MV-4-11 (cell line): ENCODE results near the gene SYCP2L.
"Not testable (repeated sequence)": the region's sequence is repeated elsewhere in the genome, so short reads cannot be mapped to it uniquely, and the experiment has no call there.

Experiments used
- DNase-seq: peaks from one replicate; lab custom pipeline; 2025; lab: John Stamatoyannopoulos, UW

SYCP2L gene

DNA sequence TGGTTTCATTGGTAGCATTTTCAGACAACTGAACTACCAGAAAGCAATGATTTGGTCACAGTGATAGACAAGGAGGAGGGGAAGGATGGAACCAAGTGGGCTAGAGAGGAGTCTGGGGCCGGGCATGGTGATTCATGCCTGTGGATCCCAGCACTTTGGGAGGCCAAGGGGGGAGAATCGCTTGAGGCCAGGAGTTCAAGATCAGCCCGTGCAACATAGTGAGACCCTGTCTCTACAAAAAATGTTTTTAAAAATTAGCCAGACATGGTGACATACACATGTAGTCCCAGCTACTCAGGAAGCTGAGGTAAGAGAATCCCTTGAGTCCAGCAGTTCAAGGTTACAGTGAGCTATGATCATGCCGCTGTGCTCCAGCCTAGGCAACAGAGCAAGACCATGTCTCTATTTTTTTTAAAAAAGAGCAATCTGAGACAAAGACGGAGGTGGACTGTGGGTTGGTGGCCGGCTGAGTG, 70.6 kb downstream of the SYCP2L start:
- no peak for DNase-seq

DNA sequence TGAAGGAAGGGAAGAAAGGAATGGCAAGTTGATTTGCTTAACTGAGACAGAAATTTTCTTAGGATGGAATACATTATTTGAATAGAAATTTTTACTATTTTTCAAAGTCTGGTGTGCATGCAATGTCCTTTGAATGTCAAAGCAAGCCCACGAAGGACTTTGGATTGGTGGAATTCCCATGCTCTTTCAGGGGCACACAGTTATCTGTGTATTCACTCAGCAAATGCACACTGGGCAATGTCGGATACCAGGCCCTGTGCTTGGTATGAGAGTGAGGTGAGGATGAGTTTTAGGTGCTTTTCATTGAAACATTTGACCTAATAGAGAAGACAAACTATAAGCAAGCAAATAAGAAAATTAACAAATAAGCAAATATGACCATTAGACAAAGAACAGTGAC, 73.3 kb downstream of the SYCP2L start:
- no peak for DNase-seq

DNA sequence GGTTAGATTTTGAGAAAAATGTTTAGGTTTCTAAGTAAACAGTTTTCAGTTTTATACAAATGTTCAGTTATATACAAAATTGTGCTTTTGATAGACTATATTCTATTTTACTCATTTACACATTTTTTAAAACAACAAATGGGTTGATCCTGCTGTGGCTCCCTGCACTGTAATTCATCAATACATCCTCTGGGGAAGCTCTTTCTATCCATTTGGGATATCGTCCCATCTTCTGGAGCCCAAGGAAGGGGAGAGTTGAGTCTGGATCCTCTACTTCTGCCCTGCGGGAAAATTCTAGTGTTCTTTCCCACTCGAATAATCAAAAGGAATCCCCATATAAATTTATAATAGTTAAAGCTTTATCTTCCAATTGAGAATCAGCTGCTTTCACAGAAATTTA, 75.0 kb downstream of the SYCP2L start:
- DNase-seq: no peak

DNA sequence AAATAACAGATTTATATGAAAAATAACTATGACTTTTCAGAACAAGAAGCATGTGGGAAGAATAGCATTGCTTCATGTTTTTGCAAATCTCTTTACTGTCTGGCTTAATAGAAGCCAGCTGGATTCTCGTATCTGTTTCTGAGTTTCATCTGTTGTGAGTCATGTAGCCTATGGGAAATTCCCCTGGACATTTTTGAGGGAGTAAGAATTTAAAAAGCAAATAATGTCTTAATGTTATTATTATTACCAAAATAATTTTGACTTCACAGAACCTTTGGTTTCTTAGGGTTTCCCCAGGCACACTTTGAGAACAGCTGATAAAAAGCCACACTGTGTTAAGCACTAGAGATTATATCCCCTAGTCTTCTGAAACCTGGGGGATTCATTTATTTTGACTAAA, 75.8 kb downstream of the SYCP2L start:
- no peak for DNase-seq

DNA sequence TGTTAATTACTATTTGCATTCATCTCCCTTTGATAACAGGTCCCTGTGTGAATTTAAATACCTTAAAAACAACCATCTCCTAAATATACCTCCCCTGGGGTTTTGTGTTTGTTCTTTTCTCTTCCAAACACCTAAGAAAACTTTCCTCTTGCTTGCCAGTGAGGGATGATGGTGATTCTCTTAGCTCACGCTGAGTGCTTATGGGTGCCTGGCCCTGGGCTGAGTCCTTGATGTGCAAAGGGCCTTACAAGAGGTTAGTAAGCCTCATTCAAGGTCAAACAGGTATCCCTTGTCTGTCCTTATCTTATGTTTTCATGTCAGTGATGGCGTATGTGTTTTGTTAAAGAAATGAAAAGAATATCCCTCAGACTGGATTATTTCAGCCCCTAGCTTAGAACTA, 76.3 kb downstream of the SYCP2L start:
- no peak for DNase-seq

DNA sequence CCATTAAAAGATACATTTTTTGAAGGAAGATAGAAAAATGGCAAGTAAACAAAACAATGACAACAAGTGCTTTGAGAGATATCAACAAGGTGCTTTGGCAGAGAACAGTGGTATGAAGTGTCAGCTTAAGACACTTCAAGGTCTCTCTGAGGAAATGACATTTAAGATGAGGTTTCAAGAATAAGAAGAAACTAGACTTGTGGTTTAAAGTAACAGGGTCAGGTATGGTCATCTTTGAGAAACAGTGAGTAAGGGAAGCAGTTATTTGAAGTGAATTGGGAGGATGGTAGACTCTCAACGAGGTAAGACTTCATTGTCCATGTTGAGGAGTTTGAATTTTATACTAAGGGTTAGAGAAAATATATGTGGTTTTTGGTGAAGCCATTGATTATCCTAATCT, 77.8 kb downstream of the SYCP2L start:
- DNase-seq: no peak

DNA sequence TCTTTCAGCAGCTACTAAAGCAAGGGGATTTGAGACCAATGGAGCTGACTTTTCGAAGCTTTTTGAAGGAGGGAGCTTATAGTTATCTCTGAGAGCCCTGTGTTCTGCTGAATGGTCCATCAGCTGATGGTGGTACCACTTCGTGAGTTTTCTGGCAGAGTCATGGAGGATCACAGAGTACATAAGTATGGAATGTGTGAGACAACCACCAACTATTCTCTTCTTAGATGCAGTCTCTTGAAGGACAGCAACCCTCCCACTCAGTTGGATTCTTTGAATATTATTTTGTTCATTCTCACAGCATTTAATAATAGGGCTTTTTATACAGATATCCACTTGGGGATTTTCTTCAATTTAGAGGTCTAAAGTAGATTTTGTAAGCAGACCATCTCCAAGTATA, 81.9 kb downstream of the SYCP2L start:
- DNase-seq: no peak

DNA sequence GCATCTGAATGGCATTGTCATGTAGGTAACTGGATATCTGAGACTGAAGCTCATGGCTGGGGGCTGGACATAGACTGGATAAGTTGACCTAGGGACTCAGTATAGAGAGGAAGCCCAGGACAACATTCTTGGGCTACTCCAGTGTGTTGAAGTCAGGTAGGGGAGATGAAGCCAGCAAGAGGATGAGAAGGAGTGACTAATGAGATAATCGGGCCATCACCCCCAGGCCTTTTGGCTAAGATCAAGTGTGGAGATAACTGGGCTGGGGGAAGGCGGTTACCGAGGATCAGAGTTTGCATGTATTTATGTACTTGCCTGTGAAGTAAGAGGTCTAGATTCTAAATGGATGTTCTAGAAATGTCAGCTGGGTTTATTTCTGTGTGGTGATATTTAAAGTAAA, 83.9 kb downstream of the SYCP2L start:
- DNase-seq: no peak

DNA sequence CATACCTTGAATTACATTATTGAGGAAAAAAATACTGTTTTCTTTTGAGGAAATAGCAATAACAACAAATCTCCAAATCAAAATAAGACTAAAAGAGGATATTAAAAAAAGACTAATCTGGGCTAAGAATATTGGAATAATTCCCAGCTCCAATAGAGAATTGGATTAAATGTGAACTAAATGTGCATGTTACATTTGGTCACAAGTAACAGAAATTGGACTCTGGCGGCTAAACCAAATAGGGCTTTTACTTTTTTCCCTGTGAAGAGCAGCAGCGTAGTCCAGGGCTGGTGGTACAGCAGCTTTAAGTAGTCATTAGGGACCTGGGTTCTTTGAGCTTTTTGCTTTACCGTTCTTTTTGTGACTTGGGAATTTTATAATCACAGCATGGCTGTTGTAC, 85.3 kb downstream of the SYCP2L start:
- no peak for DNase-seq

DNA sequence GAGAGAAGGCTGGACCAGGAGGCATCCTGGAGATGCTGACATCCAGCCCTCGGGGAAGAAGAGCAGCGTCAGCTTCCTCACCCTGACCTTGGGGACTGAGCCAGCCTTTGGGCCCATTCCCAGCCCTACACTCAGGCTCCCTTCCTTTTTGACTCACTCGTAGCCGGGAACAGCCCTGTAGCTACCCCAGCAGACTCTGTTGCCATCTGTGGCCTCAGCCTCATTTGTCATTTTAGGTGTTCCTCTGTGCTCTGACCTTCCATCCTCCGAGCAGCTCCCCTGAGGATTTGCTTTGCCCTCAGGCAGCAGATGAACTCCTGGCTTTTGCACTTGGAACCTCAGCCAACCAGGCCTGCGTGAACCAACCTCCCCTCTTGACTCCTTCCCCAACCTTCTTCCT, 89.7 kb downstream of the SYCP2L start:
- no peak for DNase-seq

DNA sequence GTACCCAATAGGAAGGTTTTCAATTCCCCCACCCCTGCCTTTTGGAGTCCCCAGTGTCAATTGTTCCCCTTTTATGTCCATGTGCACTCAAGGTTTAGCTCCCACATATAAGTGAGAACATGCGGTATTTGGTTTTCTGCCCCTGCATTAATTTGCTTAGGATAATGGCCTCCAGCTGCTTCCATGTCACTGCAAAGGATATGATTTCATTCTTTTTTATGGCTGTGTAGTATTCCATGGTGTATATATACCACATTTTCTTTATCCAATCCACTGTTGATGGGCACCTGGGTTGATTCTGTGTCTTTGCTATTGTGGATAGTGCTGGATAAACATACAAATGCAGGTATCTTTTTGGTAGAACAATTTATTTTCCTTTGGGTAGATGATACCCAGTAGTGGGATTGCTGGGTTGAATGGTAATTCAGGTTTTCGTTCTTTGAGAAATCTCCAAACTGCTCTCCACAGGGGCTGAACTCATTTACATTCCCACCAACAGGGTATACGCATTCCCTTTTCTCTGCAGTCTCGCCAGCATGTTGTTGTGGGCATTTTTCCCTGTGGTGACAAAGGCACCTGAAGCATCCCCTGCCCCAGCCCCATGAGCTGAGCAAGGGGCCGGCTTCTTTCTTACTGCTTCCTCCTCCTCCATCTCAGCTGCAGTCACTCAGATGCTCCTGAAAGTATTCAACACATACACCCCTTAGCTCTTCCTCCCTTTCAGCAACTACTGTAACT, 90.5 kb downstream of the SYCP2L start:
- no peak for DNase-seq

DNA sequence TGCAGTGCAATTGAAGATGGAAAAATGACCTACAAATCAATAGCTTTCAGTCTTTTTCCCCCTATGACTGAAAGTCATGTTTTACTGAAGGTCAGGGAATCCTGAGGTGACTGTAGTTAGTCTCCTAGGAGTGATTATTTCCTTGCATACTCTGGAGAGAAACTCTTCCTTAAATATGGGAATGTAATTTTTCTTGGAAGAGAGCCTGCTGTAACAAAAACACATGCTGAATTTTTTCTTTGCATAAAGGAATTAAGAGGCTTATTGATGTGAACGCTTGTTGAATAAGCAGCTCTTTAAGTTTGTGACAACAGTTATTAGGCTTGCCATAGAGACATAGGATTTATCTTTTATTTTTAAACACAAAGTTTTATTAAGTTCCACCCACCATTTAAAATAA, 92.8 kb downstream of the SYCP2L start:
- no peak for DNase-seq

DNA sequence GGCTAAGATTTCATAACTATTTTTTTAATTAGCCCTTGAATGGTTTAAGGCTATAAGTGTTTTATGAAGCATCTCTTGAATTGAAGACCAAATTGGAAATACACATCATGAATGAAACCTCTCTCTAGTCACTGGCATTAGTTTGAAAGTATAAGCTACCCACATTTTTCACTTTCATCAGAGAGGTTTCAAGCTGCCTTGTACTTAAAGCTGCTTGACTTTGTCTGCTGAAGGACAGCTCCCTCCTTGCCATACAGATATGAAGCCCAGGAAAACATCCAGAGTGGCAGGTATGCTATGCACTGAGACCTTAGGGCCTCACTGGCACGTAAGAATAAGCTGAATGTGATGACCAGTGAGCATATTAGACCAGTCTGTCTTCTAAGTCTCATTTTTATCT, 94.6 kb downstream of the SYCP2L start:
- no peak for DNase-seq

DNA sequence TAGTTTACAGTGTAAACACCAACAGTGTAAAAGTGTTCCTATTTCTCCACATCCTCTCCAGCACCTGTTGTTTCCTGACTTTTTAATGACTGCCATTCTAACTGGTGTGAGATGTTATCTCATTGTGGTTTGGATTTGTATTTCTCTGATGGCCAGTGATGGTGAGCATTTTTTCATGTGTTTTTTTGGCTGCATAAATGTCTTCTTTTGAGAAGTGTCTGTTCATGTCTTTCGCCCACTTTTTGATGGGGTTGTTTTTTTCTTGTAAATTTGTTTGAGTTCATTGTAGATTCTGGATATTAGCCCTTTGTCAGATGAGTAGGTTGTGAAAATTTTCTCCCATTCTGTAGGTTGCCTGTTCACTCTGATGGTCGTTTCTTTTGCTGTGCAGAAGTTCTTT, 98.1 kb downstream of the SYCP2L start:
- not testable (repeated sequence) for DNase-seq

DNA sequence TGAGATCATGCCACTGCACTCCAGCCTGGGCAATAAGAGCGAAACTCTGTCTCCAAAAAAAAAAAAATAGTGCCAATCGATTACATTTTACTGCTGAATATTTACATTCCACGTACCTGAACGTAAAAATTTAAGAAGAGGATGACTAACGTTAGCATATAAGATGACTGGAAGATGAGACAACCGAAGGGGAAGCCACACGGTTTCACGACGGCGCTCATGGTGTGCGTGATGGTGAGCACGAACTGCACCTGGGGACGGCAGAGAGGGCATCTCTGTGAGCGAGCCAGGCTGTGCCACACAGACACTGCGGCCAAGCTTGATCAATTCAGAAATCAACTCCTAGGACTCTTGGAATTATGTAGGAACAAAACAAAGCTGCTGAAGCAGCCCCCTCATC, 102.7 kb downstream of the SYCP2L start:
- no peak for DNase-seq

DNA sequence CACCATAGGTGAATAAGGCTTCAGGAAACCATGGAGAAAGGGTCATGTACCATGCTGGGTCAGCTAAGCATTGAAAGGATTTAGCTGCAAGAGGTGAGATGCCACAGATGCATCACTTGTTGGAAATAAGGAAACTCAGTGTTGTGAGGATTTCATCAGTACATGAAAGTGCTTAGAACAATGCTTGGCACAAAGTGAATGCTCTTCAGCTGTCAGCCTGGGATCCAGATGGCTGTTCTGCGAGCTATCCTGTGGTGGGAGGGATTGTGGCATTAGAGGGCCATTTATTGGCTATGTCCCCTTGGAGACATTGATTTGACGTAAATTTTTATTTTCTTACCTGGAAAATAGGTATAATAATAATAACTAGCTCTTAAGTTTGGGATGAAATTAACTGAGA, 104.3 kb downstream of the SYCP2L start:
- no peak for DNase-seq

DNA sequence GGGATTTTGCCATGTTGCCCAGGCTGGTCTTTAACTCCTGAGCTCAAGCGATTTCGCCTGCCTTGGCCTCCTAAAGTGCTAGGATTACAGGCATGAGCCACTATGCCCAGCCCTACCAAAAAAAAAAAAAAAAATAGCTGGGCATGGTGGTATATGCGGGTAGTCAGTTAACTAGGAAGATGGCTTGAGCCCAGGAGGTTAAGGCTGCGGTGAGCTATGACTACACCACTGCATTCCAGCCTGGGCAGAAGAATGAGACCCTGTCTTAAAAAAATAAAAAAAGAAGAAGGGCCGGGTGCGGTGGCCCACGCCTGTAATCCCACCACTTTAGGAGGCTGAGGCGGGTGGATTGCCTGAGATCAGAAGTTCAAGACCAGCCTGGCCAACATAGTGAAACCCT, 107.0 kb downstream of the SYCP2L start:
- no peak for DNase-seq

DNA sequence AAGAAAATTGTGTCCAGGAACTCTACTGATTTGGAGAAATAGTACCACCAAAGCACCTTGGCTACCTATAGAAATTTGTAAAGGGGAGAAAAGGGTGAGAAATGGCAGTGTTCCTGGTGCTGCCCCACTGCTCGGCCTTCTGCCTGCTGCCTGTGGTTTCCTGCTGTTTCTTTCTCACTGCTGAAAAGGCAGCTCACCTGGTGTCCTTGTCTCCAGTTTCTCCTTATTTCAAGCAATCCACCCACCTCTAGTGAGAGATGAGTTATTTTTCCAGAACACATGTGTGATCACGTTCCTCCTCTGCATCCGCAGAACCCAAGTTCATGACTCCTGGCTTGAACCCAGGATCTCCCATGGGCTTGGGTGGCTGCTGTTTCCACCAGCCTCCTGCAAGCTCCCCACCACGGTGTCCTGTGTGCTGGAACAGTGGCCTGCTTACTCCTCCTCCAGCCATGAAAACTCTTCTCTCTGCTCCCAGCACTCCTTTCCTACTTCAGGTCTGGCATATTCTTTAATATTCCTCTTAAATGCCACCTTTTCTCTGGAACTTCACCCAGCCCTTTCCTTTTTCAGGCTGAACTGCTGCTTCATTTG, 108.4 kb downstream of the SYCP2L start:
- no peak for DNase-seq

DNA sequence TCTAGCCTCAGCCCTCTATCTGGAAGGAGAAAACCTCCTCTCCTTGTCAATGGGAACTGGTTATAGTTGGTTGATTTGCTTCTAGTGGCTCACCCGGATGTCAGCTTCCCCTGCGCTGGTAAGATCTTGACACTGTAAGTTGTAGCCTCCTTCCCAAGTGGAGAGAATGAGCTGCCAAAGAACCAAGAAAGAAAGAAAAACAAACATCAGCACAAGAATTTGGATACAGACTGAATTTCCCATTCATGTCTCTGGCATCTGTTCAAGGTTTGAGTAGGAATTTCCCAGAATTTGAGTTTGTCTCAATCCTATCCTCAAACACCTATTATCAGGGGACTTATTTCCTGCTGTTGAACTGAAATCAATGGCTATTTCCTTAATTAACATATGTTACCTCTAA, 113.1 kb downstream of the SYCP2L start:
- no peak for DNase-seq

DNA sequence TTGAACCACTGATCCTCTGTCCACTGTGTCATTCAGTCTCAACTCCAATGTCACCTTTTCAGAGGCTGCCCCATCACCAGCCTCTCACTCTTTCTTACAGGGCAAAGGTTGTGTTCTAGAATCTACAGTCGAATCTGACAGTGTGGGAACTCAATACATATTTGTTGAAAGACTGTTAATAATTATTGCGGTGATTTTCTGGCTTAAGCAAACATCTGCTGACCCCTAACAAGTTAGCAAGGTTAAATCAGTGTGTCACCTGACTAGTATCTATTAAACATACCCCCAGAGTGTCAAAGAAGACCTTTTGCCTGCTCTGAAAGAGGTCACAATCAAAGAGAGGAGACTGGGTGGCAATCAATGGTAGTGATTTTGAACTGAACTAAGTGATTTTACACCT, 115.3 kb downstream of the SYCP2L start:
- DNase-seq: no peak

DNA sequence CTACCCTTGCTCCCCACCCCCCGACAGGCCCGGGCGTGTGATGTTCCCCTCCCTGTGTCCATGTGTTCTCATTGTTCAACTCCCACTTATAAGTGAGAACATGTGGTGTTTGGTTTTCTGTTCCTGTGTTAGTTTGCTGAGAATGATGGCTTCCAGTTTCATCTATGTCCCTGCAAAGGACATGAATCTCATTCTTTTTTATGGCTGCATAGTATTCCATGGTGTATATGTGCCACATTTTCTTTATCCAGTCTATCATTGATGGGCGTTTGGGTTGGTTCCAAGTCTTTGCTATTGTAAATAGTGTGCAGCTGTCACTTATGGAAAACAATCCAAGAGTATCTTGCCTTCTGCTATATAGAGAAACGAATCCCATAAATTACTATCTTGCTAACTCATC, 116.4 kb downstream of the SYCP2L start:
- DNase-seq: not testable (repeated sequence)

DNA sequence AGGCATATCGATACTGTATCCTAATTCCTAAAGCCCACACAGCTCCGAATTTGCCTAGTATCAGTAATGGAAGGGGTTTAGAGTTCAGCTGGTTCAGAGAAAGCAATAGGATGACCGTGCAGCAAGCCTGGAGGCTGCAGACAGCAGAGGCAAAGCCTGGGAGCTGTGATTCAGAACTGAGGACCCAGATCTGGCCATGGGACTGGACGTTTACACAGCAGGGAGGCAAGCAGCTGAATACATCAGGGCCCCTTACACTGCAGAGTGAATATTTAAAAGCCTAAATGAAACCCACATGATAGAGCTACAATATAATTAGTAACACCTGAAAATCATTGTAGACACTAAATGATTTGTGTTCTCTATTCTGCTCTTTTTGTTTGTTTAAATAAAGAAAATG, 119.2 kb downstream of the SYCP2L start:
- no peak for DNase-seq

DNA sequence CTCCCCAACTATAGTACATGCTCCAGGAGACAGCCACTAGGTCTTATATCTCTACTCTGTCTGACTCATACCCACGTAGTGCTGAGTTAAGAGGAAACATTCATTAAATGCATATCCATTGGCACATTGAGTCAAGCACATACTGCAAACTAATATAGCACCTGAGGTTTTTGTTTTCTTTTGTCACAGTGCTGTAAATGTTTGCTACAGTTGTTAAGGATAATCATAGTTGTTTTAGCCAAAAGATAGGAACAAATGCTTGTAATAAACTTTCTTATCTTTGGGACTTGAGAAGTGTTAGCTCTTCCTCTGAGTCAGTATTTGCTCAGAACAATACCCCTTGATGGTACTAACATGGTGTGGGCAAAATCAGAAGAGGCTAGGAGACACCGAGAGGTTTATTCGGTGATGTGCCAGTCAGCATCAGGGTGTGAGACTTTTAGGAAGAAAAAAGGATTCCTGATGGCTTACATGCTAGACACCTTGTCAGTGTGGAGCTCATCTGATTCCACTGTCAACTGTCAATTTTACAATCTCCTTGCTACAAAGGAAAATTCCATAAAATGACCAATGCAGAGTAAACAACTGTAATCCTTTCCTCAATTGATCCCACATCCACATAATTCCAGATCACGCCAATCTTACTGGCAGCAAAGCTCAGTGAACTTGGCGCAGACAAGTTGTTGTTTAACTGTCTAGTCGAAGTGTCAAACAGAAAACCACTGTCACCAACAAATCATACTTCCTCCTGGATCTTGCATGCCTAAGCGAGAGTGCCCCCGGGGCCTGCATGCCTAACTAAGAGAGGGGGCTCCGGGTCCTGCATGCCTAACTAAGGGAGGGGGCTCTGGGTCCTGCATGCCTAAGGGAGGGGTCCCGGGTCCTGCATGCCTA, 121.1 kb downstream of the SYCP2L start:
- DNase-seq: no peak
